CD4-positive, alpha-beta T cell treated with Interleukin-4 for 4 hours (primary cell): ENCODE data around the gene DGAT2L6.
"Not testable (repeated sequence)": the region's sequence is repeated elsewhere in the genome, so short reads cannot be mapped to it uniquely, and the experiment has no call there.

Source experiments
- DNase-seq: peaks from one replicate; pipeline ENCODE4 v3.0.0-alpha.2; 2020

DGAT2L6 gene

DNA sequence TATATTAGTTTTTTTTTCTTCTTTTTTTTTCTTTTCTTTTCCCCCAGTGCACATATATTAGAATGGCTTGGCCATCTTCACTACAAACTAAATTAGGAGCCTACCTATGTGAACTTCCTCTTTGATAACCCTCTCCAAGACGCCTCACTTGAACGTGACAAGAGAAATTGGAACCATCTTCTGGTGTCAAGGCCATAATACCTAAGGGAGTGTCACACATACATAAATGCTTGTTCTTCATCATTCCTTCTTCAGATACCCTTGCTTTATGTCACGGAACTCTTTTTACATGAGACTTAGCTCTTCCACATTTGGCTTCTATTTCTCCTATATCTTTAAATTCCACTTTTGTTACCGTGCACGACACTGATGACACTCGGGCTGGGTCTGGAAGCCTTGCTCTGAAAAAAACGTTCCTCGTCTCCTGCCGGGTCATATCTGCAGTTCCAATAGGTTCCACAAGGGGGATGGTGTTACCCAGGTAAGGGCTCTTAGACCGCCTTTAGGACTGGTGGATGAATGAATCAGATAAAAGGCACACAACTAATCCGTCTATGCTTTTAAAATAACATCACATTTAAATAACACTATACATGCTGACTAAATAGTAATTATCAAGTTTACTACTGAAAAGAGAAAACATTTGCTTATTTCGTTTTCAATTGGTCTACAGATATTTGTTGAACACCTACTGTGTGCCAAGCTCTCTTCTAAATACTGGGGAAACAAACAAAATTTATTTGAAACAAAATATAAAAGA lies 19.9 kb downstream of the DGAT2L6 start:
- peak; percentile 66 for DNase-seq

- DNase-seq, result no peak
Measured at GRCh38 chrX:70201732-70202131, 24.4 kb downstream of the DGAT2L6 start.

- no peak for DNase-seq
Measured at GRCh38 chrX:70208479-70208878, 31.2 kb downstream of the DGAT2L6 start.

- not testable (repeated sequence) for DNase-seq
Measured at GRCh38 chrX:70209570-70209969, 32.3 kb downstream of the DGAT2L6 start.

DNA sequence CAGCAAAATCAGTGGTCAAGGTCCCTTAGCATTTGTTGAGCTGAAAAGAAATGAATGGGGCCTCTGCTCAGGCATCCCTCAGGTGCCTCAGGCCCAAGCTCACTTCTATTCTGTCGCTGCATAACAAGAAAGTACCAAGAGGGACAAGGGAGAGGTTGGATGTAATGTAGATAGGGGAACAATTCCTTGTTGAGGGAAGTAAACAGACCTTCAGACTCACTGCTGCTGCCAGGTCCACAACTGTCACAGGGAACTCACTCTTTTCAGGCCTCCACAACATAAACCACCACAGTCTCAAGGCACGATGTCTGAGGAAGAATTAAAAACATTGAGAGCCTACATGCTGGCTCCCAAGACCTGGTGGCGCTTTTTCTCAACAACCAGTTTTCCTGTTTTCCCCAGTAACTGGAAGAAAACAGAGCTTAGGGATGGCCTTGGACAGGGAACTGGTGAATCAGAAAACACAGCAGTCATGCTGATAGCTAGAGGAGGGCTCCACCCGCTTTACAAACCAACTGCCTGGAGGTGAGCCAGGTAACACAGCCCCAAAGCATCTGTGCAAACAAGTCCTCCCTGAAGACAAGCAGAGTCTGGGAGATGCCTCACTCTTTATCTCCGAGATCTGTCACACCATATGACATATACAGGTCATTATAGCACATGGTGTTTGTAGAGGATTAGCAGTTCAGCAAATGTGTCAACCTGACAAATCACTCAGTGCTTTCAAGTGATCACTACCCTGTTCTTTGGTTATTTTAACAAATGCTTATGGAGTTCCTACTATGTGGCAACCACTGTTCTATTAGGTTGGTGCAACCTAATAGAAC lies 42.9 kb downstream of the DGAT2L6 start:
- DNase-seq, result no peak

- DNase-seq, result no peak
Measured at GRCh38 chrX:70226048-70226447, 48.8 kb downstream of the DGAT2L6 start.

GRCh38 chrX:70226687-70227086 lies 49.4 kb downstream of the DGAT2L6 start:
- no peak for DNase-seq

DNA sequence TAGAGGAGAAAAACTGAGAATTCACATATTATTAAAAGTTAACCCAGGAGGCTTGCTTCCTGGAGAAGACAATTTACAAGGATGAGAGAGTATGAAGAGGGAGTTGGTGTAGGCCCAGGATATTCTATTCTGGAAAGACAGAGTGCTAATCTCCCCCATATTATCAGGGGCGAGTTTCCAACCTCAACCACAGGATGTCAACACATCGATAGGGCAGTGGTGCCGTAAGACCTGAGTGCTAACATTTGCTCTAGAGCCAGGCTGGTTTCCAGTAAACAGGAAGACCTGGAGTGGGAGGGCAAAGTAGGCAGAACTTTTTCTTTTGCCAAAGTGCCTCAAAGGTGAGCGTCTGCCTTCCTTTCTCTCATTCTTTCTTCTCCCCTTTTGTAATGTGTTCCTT lies 54.4 kb downstream of the DGAT2L6 start:
- no peak for DNase-seq

- DNase-seq, result no peak
Measured at GRCh38 chrX:70234355-70234754, 57.1 kb downstream of the DGAT2L6 start, which contains the start of gene AWAT1. TSS of gene AWAT1 (plus strand) at chrX:70234655. CDS start at chrX:70234696, 41 bp downstream.

GRCh38 chrX:70240751-70241150 lies 63.5 kb downstream of the DGAT2L6 start:
- no peak for DNase-seq

GRCh38 chrX:70241501-70241900 lies 64.2 kb downstream of the DGAT2L6 start:
- DNase-seq, result no peak

DNA sequence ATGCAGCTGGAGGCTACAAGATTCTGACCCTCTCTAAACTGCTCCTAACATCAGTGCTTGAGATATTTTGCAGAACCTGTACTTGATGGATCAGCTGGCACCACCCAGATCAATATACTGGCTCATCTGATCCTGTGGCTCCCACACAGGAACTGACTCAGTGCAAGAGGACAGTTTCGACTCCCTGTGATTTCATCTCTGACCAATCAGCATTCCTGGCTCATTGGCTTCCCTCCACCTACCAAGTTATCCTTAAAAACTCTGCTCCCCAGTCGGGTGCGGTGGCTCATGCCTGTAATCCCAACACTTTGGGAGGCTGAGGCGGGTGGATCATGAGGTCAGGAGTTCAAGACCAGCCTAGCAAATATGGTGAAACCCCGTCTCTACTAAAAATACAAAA lies 66.3 kb downstream of the DGAT2L6 start:
- DNase-seq, result not testable (repeated sequence)

DNA sequence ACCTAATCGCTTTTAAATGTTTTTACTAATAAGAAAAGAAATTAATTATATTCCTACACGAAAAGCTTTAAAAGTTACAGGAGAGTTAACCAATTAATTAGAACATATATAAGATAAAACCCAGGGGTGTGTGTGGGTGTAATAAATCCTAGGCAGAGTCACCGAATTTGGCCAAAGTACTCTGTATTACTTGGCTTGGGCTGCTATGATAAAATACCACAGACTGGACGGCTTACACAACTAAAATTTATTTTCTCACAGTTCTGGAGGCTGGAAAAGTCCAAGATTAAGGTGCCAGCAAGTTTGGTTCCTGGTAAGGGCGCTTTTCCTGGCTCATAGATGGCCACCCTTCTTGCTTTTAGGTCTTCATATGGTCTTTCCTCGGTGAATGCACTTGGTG lies 67.6 kb downstream of the DGAT2L6 start:
- no peak for DNase-seq

- DNase-seq, result no peak
Measured at GRCh38 chrX:70247252-70247651, 70.0 kb downstream of the DGAT2L6 start.

DNA sequence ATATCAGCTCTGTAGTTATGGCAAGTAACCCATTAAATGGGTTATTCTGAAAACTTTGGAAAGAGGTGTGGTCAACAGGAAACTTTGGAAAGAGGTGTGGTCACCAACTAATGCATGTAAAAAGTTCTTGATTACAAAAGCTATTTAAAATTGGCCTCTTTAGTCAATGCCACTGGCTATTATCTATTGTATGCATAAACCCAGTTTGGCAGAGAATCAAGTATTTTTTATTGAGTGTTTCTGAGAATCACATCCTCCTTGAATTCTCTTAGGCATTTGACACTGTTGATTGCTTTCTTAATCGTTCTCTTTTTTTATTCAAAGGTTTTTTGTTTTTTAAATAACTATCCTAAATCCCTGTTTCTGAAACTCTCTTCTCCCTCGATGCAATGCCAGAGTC lies 75.2 kb downstream of the DGAT2L6 start:
- DNase-seq, result no peak

DNA sequence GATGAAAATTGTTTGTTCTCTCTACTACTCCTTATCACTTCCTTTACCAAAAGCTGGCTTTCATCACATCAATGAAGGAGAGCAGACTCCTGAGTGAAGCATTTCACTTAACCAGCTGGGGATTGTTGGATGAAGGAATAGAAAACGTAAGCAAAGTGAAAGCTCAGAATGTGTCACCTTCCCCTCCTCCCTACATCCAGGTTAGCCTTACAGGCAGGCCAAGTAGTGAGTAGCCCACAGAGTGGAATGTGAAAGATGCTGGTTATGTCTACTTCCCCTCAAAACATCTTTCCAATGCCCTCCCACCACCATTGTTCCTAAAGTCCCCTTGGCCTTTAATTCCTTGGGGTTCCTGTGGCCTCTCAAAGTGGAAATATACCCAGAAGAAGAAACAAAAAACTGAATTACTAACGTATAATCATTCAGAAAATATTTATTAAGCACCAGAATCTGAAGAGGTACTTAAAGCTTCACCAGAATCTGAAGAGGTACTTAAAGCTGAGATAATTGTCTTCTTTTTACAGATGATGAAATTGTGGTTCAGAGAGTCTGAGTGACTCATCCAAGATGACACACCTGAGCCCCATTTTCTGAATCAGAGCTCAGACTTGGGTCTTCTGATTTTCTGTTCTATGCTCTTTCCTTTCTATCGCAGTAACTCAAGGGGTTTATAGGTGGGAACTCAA lies 76.2 kb downstream of the DGAT2L6 start:
- no peak for DNase-seq

DNA sequence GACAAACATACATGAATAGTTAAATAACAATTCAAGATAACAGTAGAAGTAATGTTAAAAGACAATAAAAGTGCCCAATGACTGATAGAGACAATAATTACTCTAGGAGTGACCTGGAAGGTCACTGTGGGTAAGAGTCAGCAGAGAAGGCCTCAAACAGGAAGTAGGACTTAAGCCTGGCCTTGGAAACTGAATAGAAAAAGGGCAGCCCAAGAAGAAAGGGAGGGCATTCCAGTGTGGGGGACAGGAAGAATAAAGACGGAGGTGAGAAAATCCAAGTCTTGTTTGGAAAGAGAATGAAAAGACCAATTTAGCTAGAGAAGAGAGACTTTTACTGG lies 76.7 kb downstream of the DGAT2L6 start:
- no peak for DNase-seq

DNA sequence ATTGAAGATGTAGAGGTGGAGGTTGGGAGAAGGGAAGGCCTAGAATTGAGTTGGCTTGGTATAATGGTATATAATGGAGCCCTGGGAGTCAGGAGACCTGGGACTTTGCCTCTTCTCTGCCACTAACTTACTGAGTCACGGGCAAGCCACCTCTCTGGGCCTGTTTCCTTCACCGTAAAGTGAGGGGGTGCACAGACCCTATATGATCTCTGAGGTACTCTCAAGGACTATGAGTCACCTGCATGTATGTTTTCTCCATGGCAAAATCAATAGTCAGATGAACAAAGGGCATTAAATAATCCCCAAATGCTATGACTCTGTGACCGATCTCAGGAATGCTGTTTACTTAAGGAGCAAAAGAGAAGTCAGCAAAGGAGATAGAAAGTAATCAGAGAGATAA lies 77.6 kb downstream of the DGAT2L6 start:
- no peak for DNase-seq
